Femur (tissue), 1 donor: ENCODE measurements around the gene ANKH.
"Not testable (repeated sequence)": the region's sequence is repeated elsewhere in the genome, so short reads cannot be mapped to it uniquely, and the experiment has no call there.

Source experiments
- DNase-seq: peaks from one replicate; pipeline ENCODE4 v3.0.0-alpha.2; 2017

ANKH gene

DNA sequence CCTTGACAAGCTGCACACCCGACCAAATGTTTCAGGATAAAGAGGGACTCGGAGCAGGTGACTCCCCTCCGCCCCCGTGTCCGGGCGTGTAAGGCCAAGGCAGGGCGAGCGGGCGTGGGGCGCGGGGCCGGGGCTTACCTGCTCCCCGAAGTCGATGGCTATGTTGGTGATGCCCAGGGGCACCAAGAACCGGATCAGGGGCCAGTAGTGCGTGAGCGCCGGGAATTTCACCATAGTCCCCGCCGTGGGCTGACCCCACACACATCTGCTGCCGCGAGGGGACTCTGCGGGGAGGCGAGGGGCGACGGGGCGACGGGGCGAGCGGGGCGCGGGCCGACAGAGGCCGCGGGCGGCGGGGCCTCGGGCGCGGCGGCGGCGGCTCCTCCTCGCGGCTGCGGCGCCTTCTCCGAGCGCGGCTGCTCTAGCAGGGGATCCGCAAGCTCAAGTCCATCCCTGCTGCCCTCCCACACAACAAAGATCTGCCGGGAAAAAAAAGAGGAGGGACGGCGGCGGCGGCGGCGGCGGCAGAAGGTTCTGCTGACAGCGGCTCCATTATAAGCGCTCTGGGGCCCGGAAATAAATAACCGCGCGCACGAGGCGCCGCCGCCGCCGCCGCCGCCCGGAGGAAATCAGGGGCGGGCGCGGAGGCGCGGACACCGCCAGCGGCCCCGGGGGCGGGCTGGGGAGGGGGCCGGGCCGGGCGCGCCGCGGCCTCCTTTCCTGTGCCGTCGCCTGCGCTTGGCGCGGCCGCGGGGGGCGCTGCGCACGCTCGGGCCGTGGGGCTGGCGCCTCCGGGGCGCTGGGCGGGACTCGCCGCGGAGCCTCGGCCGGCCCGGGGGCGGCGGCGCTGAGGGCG lies at the start of gene ANKH:
ANKH (minus strand) TSS at position 565 of the 856 bp plus-strand sequence; CDS start at position 234, 331 bp downstream.
- peak; percentile 86 for DNase-seq

DNA sequence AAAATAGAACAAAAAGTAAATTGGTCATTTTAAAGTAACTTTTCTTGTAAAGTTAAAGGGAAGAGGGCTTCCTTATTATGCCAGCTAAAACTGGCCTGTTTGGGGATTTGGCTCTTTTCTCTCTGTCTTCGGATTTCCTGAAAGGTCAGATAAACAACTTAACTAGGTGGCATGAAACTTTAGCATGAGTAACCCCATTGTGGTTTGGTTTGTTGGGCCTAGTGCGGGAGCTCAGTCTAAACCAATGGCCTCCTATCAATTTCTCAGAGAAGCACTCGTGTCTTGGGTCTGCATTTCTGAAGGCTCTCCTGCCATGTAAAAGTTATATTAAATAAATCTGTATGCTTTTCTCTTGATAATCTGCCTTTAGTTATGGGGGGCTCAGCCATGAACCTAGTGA lies 48.5 kb upstream of the ANKH start:
- no peak for DNase-seq

DNA sequence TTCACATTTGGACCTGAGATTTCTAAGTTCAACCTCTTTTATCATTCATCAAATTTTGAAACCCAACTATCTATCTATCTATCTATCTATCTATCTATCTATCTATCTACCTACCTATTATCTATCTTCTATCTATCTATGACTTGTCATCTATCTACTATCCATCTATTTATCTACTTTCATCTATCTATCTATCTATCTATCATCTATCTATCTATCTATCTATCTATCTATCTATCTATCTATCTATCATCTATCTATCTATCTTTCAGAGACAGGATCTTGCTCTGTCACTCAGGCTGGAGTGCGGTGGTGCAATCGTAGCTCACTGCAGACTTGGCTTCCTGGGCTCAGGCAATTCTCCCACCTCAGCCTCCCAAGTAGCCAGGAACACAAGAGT lies 47.5 kb upstream of the ANKH start:
- not testable (repeated sequence) for DNase-seq

DNA sequence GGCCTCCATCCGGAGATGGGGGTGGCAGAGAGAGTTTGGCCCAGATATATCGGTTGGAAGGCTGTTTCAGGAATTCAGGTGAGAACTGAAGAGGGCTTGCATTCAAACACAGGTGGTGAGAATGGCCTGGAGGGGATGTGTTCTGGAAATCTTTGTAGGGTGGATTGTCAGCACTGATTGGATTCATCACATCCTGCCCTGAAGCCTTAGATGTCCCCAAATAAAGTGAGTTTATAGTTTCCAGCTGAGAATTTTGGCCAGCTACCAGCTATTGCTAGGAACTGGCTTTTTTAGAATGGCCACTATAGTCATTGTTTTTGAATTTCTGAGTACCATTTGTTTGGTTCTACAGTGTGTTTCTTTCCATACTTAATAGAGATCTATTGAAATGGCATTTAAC lies 46.1 kb upstream of the ANKH start:
- DNase-seq = no peak

DNA sequence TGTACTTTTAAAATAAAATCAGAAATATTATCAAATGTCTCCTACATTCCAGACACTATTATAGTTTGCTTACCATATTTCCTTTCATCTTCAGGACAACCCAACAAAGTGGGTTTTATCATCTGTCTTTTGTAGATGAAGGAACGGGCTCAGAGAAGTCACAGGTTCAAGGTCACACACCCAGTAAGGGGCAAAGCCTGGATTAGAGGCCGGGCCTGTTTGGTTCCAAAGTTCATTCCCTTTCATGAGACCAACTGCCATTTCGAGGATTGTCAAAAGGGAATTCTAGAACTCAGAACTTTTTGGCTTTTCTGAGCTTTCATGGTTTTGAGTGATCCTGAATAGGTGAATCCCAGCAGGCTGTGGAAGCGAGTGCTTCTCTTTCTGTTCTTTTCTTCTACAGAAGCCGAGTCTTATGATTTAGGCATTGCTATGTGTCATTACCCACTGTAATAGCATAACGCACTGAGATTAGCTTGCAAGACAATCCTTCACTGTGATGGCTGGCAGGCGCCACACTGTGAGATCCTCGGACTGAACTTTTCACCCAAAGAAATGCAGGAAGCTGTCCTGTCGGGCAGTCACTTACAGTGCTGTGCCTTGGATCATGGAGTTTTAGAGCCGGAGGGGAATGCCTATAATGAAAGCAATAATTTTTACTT lies 43.8 kb upstream of the ANKH start:
- no peak for DNase-seq

DNA sequence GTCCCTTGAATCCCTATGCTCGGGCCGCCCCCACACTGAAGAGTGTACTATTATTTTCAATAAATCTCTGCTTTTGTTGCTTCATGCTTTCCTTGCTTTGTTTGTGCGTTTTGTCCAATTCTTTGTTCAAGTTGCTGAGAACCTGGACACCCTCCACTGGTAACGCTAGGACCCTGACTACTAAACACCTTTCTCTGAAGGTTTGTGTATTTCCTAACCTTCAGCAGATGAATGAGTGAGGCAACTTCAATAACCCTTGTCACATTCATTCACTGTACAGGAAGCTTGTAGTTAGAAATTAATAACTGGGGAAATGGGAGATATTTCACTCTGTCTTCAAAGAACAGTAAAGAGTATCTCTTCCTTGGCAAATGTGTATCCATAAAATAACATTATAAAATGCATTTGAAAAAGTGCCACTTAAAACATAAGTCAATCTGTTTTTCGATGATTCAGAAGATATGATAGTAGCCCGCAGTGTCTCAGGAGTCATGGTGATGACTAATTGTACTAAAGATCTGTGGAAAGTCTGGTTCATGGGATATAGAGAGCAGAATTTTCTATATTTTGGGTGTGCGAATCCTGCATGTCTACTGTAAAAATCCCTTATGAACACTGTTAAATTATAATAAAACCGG lies 43.2 kb upstream of the ANKH start:
- no peak for DNase-seq

DNA sequence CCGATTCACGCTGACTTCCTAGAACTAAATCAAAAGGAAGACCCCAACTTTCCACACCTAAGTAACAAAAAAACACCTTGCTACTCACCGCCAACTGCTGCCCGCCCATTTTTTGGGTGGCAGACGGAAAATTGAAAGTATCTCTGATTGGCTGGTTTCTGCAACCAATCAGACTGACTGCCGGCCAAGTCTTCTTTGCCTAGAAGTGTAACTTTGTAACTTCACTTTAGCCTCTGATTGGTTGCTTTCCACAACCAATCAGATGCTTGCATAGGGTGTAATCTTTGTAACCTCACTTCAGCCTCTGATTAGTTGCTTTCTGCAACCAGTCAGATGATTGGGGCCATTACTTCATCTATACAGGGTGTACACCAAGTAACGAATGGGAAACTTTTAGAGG lies 42.6 kb upstream of the ANKH start:
- DNase-seq = no peak

DNA sequence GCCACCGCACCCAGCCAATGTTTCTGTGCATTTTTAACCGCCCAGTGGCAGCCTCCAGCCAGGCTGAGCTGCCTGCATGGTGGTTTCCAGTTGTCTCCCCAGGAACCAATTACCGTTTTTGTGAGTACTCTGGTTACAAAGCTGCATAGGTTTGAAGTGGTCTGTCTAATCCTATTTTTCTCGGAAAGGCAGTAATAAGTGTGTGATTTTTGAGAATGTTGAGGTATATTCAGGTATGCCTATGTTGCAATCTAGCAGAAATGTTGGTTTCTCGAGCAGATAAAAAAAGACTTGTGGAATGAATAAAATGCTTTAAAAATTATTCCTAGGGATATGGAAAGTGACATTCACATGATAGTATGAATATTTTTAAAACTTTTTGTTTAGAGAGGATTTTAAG lies 41.5 kb upstream of the ANKH start:
- no peak for DNase-seq

DNA sequence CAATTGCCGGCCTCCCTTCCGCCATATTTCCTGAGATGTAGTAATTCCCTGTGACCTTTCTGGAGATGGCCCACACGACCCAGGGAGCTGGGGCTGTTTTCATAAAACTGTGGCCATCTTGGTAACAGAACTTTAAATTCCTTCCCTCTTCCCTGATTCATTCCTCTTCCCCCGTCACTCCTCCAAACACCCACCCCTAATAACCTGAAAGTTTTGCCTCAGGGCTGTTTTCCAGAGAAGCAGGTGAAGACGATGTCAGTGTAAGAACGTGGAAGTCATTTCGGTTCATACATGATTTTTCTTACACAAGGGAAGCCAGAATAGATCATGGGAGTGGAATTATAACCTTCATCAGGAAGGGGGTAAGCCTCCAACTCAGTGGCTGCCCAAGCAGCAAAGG lies 40.6 kb upstream of the ANKH start:
- DNase-seq = no peak

DNA sequence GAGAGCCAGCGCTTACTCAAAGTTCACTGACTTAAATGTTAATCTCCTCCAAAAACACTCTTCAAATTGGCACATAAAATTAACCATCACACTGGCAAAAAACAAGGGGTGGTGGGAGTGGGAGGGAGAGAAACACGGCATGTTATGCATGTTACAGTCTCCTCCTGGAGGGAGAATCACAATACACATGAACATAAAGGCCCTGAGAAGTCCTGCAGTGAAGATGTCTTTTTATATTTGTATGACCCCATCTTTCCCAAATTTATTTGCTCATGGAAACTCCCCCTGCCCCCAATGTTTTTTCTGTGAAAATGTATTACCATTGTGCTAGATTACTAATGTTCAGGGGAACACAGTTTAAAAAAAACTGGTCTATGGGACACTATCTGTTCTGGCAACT lies 37.8 kb upstream of the ANKH start:
- no peak for DNase-seq

DNA sequence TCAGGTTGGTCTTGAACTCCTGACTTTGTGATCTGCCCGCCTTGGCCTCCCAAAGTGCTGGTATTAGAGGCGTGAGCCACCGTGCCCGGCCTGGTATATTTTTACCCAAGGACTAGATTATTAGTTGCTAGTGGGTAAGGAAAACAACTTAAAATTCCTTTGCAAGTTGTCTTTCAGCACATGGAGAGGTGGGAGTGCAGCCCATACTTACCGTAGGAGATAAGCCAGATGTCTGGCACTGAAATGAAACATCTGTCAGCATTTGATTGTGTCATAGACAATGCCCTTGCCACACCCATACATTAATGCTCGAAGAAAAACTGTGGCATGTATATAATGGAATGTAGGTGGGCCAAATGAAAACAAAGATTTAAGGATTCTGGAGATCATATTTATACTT lies 36.6 kb upstream of the ANKH start:
- DNase-seq = no peak

DNA sequence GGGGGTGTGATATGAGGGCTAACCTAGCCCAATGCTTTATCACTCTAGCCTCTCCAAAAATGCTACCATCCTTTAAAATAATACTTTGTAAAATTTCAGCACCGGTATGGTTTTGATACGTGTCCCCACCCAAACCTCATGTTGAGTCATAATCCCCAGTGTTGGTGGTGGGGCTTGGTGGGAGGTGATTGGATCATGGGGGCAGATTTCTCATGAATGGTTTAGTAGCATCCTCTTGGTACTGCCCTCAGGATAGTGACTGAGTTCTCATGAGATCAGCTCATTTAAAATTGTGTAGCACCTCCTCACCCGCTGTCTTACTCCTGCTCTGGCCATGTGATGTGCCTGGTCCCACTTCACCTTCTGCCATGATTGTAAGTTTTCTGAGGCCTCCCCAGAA lies 35.0 kb upstream of the ANKH start:
- DNase-seq = no peak

DNA sequence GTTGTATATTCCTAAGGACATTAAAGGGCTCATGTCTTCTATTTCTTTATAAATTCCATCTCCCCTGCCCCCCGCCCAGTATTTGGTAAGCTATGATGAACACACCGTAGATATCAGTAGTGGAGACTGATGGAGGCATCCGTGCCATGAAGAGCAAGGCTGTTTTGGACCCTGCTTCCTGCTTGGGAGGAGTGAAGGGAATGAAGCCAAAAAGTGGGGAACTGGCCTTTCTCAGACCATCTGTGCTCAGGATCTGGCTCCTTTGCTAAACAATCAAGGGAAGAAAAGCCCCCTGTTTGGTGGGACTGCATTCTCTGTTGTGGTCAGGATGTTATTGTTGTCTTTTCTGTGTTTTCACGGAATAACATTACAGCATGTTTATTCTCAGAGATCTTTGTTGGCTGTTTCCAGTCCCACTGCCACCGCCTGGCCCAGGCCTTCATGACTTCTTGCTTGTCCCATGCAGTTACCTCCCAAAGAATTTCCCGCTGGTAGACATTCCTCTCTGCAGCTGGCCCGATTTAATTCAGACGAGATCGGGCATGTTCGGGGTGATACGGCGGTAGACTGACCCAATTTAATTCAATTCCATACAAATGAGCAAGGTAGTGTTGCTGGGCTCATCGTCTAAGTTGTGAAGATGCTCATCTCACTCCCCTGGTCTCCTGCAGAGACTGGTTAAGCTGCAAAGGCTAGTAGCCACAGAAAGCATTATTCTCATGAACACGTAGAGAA lies 31.4 kb upstream of the ANKH start:
- no peak for DNase-seq

DNA sequence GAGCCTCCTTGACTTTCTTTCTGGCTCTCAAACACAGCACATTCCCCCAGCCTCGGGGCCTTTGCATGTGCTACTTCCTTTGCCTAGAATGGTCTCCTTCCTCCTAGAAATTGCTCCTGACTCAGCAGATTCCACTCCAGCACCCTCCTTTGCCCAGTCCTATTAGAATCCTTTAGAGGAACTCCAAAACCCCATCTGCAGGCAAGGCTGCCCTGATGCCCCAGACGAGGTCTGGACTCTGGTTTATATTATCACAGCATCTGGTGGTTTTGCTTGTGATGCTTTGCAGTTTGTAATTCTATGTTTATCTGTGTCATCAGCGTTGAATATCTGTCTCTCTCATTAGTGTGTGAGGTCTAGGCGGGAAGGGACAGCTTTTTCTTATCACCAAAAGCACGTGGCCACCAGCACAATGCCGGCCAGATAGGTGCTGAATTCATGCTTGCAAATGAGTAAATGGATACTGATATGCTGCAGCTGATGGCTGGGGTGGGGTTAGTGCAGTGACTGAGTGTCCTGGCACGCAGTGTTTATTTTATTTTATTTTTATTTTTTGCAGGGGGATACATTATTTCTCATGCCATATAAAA lies 30.0 kb upstream of the ANKH start:
- no peak for DNase-seq

DNA sequence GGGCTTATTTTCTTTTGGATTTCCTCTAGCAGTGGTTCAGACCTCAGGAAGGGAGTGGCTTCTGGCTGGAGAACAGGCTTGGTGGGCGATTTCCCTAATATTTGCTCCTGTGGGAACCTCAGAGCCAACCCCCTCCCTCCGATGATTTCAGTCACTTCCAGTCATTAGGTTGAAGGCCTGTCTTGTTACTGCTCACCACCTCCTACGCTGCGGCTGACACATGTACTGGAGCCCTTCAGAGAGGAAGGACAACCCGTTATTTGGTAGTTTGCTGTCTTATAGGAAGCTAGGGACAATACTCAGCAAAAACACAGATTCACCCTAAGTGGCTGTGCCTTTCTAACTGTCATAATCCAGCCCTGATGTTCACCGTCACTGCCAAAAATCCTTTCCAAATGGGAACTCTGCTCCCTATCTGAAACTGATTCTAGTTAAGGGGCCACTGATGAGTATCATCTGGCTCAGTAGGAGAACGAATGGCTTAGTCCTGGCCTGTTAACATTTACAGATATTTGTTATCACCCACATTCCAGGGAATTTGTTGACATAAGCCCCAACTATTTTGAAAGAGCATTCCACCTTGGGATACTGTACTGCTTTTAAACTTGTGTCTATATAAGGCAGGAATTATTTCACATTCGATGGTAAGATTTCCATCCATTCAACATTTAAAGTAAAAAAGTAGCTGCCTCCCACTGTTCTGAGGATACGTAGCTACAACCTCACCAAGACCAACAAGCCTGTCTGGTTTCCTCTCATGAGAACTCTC lies 29.3 kb upstream of the ANKH start:
- DNase-seq = peak; percentile 51

DNA sequence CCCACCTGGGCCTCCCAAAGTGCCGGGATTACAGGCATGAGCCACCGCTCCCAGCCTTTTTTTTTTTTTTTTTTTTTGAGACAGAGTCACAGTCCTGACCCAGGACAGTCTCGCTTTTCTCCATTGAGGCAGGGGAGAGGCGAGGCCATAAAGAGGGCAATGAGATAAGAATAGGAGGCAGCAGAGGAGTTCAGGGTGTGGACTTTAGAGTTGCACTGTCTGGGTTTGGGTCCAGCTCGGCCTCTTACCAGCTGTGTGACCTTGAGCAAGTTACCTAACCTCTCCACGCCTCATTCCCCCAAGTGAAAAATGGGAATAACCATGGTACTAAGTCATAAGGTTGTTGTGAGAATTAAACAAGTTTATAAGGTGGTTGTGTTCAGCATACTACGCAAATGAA lies 24.6 kb upstream of the ANKH start:
- DNase-seq = no peak

DNA sequence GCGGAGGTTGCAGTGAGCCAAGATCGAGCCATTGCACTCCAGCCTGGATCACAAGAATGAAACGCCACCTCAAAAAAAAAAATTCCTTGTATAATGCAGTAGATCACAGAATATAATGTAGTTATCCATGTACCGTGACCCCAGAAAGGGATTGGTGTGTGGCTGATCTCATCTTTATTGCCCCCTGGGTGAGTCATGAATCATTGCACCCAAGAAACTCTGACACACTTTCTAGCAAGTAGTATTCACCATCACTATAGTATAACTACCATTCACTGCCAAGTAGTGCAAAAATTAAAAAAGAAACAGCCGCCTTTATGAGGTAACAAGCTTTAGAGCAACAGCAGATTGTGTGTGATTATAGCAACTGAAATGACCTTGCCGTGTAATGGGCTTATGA lies 23.7 kb upstream of the ANKH start:
- no peak for DNase-seq

DNA sequence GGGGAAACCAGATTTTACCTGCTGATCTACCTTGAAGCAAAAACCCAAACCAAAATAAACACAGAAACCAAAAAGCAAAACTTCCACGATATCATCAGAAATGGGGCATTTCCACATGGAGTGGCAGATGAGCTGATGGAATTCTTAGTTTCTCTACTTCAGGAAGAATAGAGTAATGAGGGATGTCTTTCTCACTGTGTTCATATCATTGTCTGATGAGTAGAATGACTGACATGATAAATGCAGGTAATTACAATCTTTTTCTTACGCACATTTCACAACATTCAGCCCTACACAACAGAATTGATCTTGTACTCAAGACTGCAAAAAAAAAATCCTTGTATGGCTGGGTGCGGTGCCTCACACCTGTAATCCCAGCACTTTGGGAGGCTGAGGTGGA lies 23.2 kb upstream of the ANKH start:
- no peak for DNase-seq

DNA sequence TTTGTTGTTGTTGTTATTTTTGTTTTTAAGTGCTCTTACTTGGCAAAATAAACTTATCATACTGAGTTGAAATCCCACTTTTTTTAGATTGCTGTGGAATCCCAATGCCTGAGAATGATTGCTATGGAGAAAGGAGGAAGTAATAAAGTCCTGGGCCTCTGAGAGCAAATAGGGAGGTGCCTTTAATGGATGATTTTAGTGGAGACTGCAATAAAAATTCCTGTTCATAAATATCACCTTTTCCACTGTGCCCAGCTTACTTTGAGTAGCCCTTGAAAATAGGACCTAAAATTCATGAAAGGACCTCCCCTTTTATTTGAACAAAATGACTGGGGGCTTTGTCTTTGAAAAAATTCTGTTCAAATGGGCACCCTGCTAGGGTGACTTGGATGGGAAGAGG lies 21.8 kb upstream of the ANKH start:
- DNase-seq = no peak

DNA sequence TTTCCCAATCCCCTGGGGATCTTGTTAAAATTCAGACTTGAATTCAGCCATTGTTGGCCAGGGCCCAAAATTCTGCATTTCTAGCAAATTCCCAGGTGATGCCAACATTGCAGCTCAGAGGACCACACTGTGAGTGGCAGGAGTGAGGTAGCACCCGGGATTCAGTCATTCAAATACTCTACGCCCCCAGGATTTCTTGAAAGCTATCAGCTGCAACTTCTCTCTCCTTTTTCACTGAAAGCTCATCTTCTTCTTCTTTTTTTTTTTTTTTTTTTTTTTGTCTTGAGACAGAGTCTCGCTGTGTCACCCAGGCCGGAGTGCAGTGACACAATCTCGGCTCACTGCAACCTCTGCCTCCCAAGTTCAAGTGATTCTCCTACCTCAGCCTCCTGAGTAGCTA lies 19.3 kb upstream of the ANKH start:
- DNase-seq = no peak

DNA sequence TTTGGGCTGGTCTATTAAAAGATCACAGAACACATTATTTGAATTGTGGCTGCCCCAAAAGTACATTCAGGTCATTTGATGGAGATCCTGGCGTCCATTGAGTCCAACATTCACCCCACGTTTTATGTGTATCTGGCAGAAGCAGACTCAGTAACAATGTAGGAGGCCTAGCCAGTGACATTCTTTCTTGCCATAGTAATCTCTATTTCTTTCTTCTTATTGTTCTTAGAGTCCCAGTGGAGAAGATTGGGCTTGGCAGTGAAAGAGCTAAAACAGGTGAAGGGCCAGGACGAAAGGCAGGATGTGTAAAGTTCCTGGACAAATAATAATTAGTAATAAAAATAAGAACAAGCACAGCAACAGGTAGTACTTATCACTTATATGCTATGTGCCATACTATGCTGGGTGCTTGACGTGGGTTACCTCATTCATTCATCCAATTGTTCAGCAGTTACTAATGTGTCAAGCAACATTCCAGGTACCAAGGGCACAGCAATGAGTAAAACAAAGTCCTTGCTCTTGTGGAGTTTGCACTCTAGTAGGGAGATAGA lies 12.6 kb upstream of the ANKH start:
- DNase-seq = no peak
